PFSK-1 (cell line): ENCODE data around the gene GTPBP4.

Experiments
- FOXP2 ChIP-seq: optimal IDR thresholded peaks from 2 replicates; pipeline ENCODE3; 2011; ENCODE audit warnings: borderline replicate concordance, control low read depth, inconsistent platforms; ENCODE audit not compliant: insufficient read depth; ENCODE audit errors: extremely low read length, extremely low read depth
- POLR2AphosphoS5 ChIP-seq: IDR thresholded peaks from 2 replicates; pipeline ENCODE4 v1.6.1; 2012; ENCODE audit warnings: low read depth, mild to moderate bottlenecking, control low read depth, low read length, moderate library complexity
- REST ChIP-seq, 2 experiments: IDR thresholded peaks; 2 replicates each; pipeline versions ENCODE4 v1.6.1 to v1.8.0; 2011 to 2012; ENCODE audit warnings: low read depth in 2 of 2, low read length in 2 of 2, control low read depth in 1 of 2, inconsistent platforms in 1 of 2, mild to moderate bottlenecking in 1 of 2, moderate library complexity in 1 of 2; ENCODE audit not compliant: insufficient read depth in 1 of 2
- SIN3A ChIP-seq: IDR thresholded peaks from 2 replicates; pipeline ENCODE4 v1.6.1; 2012; ENCODE audit warnings: mild to moderate bottlenecking, low read length, moderate library complexity, borderline replicate concordance; ENCODE audit not compliant: insufficient read depth
- TAF1 ChIP-seq: IDR thresholded peaks from 2 replicates; pipeline ENCODE4 v1.6.1; 2012; ENCODE audit warnings: low read length, control low read depth, borderline replicate concordance; ENCODE audit not compliant: insufficient read depth

The GTPBP4 gene

GRCh38 chr10:1047937-1048336, 59.7 kb downstream of the GTPBP4 start:
- TF ChIP-seq SIN3A = peak; percentile 66; the same call in 1 of the 2 replicates
- TF ChIP-seq POLR2AphosphoS5 = no peak

GRCh38 chr10:1048349-1048731, 60.1 kb downstream of the GTPBP4 start:
- TF ChIP-seq FOXP2 = no peak
- TF ChIP-seq REST (IDR thresholded peaks at IDR 0.05; ENCODE audit: insufficient read depth in 1 of 2, low read depth in 2 of 2, low read length in 2 of 2) = no peak
- no peak for TF ChIP-seq TAF1
- TF ChIP-seq POLR2AphosphoS5 = no peak
- TF ChIP-seq SIN3A = no peak

- TF ChIP-seq SIN3A (peak; percentile 43; the same call in 1 of the 2 replicates), TAF1 (no peak; the same call in none of the 2 replicates), FOXP2 (peak; percentile 91), REST (IDR thresholded peaks at IDR 0.05; ENCODE audit: insufficient read depth in 1 of 2, low read depth in 2 of 2, low read length in 2 of 2) (0 out of 4 replicates have a peak, but pooled peaks of 1 of the 2 experiments have one; percentile 44), POLR2AphosphoS5 (peak; percentile 90)
Observed at GRCh38 chr10:1048732-1049424, 60.6 kb downstream of the GTPBP4 start, which contains the start of gene IDI1. Gene IDI1, minus strand, starts transcription at chr10:1049119. Its CDS starts 116 bp downstream, at chr10:1049003.

GRCh38 chr10:1049425-1049958, 61.3 kb downstream of the GTPBP4 start:
- TF ChIP-seq FOXP2 = no peak
- peak; percentile 8; the same call in 1 of the 2 replicates for TF ChIP-seq POLR2AphosphoS5

GRCh38 chr10:1050145-1050544, 61.9 kb downstream of the GTPBP4 start:
- TF ChIP-seq FOXP2 (no peak), POLR2AphosphoS5 (no peak), SIN3A (no peak), REST (IDR thresholded peaks at IDR 0.05; ENCODE audit: insufficient read depth in 1 of 2, low read depth in 2 of 2, low read length in 2 of 2) (no peak), TAF1 (no peak)

DNA sequence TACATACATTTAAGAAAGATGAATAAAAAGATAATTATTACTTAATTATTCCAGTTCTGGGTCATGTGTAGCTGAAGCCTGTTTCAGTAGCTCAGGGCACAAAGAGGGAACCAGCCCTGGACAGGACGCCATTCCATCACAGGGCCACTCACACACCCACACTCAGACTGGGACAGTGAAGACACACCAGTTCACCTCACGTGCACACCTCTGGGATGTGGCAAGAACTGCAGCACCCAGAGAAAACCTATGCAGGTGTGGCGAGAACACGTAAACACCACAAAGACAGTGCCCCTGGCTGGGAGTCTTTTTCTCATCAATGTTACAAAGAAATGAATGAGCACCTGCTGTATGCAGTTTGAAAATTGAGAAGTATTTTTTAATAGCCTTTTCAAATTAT, 62.3 kb downstream of the GTPBP4 start:
- no peak for TF ChIP-seq FOXP2
- no peak for TF ChIP-seq REST (IDR thresholded peaks at IDR 0.05; ENCODE audit: insufficient read depth in 1 of 2, low read depth in 2 of 2, low read length in 2 of 2)
- no peak for TF ChIP-seq TAF1
- no peak for TF ChIP-seq SIN3A
